ENCODE results near the gene GCLC. TPM values are rescaled to one million over a fixed set of nuclear protein-coding genes. Genes with fewer than 3 reads are reported as not detected.

The GCLC gene
- total and polyA plus RNA-seq, 5 donors from 2014 or later = 8.0 to 19.9 (median 9.6) TPM

GRCh38 chr6:53530346-53530745 is 14.6 kb downstream of the GCLC start:
- H3K36me3 Mint-ChIP-seq = no peaks in the 10 kb centered on the region
- peaks cover 26 to 51% (median 45%) of the 10 kb centered on the region in 4 donors for H3K4me1 Mint-ChIP-seq
- no peak overlapping the region for H3K4me3 Mint-ChIP-seq
- Histone ChIP-seq H3K4me1 (ENCODE audit: control insufficient read depth, insufficient read depth, low read length, poor library complexity, severe bottlenecking) (peaks cover 4% of the 10 kb centered on the region), H3K9me3 (ENCODE audit: control insufficient read depth in 2 of 2, low read length in 2 of 2) (no peaks in the 10 kb centered on the region), H3K4me3 (ENCODE audit: low read depth, low read length) (no peak overlapping the region), H3K36me3 (ENCODE audit: control insufficient read depth, insufficient read depth, low read length) (no peaks in the 10 kb centered on the region), H3K27me3 (ENCODE audit: control insufficient read depth, insufficient read depth, low read length) (no peaks in the 10 kb centered on the region), H3K27ac (ENCODE audit: insufficient read depth, low read length, poor library complexity, severe bottlenecking) (no peak overlapping the region)
- no peak for ATAC-seq (ENCODE audit: low read depth in 2 of 2)
- DNase-seq = no peak
- H3K27ac Mint-ChIP-seq = peak overlapping the region in 1 of 3 donors; percentile 26
- H3K9me3 Mint-ChIP-seq = no peaks in the 10 kb centered on the region
- H3K27me3 Mint-ChIP-seq = no peaks in the 10 kb centered on the region

- Mint-ChIP-seq H3K36me3 (no peaks in the 10 kb centered on the region), H3K27ac (no peak overlapping the region), H3K27me3 (no peaks in the 10 kb centered on the region), H3K4me1 (peaks cover 33 to 55% (median 51%) of the 10 kb centered on the region in 4 donors), H3K9me3 (no peaks in the 10 kb centered on the region), H3K4me3 (no peak overlapping the region)
- Histone ChIP-seq H3K4me1 (ENCODE audit: control insufficient read depth, insufficient read depth, low read length, poor library complexity, severe bottlenecking) (peaks cover 4% of the 10 kb centered on the region), H3K36me3 (ENCODE audit: control insufficient read depth, insufficient read depth, low read length) (no peaks in the 10 kb centered on the region), H3K9me3 (ENCODE audit: control insufficient read depth in 2 of 2, low read length in 2 of 2) (no peaks in the 10 kb centered on the region), H3K4me3 (ENCODE audit: low read depth, low read length) (no peak overlapping the region), H3K27ac (ENCODE audit: insufficient read depth, low read length, poor library complexity, severe bottlenecking) (no peak overlapping the region), H3K27me3 (ENCODE audit: control insufficient read depth, insufficient read depth, low read length) (no peaks in the 10 kb centered on the region)
- no peak for ATAC-seq (ENCODE audit: low read depth in 2 of 2)
- DNase-seq = no peak
Observed at GRCh38 chr6:53529324-53530036, 15.4 kb downstream of the GCLC start.

GRCh38 chr6:53528107-53528506 is 16.8 kb downstream of the GCLC start:
- ATAC-seq (ENCODE audit: low read depth in 2 of 2) = no peak
- DNase-seq = no peak
- no peak overlapping the region for H3K4me3 Mint-ChIP-seq
- Histone ChIP-seq H3K9me3 (ENCODE audit: control insufficient read depth in 2 of 2, low read length in 2 of 2) (no peaks in the 10 kb centered on the region), H3K4me3 (ENCODE audit: low read depth, low read length) (no peak overlapping the region), H3K27ac (ENCODE audit: insufficient read depth, low read length, poor library complexity, severe bottlenecking) (no peak overlapping the region), H3K36me3 (ENCODE audit: control insufficient read depth, insufficient read depth, low read length) (no peaks in the 10 kb centered on the region), H3K4me1 (ENCODE audit: control insufficient read depth, insufficient read depth, low read length, poor library complexity, severe bottlenecking) (peaks cover 4% of the 10 kb centered on the region), H3K27me3 (ENCODE audit: control insufficient read depth, insufficient read depth, low read length) (no peaks in the 10 kb centered on the region)
- no peak overlapping the region for H3K27ac Mint-ChIP-seq
- H3K9me3 Mint-ChIP-seq = no peaks in the 10 kb centered on the region
- H3K4me1 Mint-ChIP-seq = peaks cover 33 to 54% (median 50%) of the 10 kb centered on the region in 4 donors
- H3K27me3 Mint-ChIP-seq = no peaks in the 10 kb centered on the region
- H3K36me3 Mint-ChIP-seq = no peaks in the 10 kb centered on the region

- Histone ChIP-seq H3K4me1 (ENCODE audit: control insufficient read depth, insufficient read depth, low read length, poor library complexity, severe bottlenecking) (peaks cover under 1% of the 10 kb centered on the region), H3K27me3 (ENCODE audit: control insufficient read depth, insufficient read depth, low read length) (no peaks in the 10 kb centered on the region), H3K9me3 (ENCODE audit: control insufficient read depth in 2 of 2, low read length in 2 of 2) (no peaks in the 10 kb centered on the region), H3K27ac (ENCODE audit: insufficient read depth, low read length, poor library complexity, severe bottlenecking) (no peak overlapping the region), H3K36me3 (ENCODE audit: control insufficient read depth, insufficient read depth, low read length) (no peaks in the 10 kb centered on the region), H3K4me3 (ENCODE audit: low read depth, low read length) (no peak overlapping the region)
- H3K4me1 Mint-ChIP-seq = peaks cover 31 to 52% (median 44%) of the 10 kb centered on the region in 4 donors
- no peak for DNase-seq
- no peaks in the 10 kb centered on the region for H3K9me3 Mint-ChIP-seq
- no peaks in the 10 kb centered on the region for H3K27me3 Mint-ChIP-seq
- no peak overlapping the region for H3K27ac Mint-ChIP-seq
- ATAC-seq (ENCODE audit: low read depth in 2 of 2) = no peak
- H3K36me3 Mint-ChIP-seq = no peaks in the 10 kb centered on the region
- no peak overlapping the region for H3K4me3 Mint-ChIP-seq
Observed at GRCh38 chr6:53527249-53527765, 17.6 kb downstream of the GCLC start.

- Histone ChIP-seq H3K36me3 (ENCODE audit: control insufficient read depth, insufficient read depth, low read length) (no peaks in the 10 kb centered on the region), H3K4me3 (ENCODE audit: low read depth, low read length) (no peak overlapping the region), H3K4me1 (ENCODE audit: control insufficient read depth, insufficient read depth, low read length, poor library complexity, severe bottlenecking) (no peaks in the 10 kb centered on the region), H3K9me3 (ENCODE audit: control insufficient read depth in 2 of 2, low read length in 2 of 2) (no peaks in the 10 kb centered on the region), H3K27ac (ENCODE audit: insufficient read depth, low read length, poor library complexity, severe bottlenecking) (no peak overlapping the region), H3K27me3 (ENCODE audit: control insufficient read depth, insufficient read depth, low read length) (no peaks in the 10 kb centered on the region)
- Mint-ChIP-seq H3K9me3 (no peaks in the 10 kb centered on the region), H3K27me3 (no peaks in the 10 kb centered on the region), H3K27ac (no peak overlapping the region), H3K4me1 (peaks cover 19 to 40% (median 31%) of the 10 kb centered on the region in 4 donors), H3K36me3 (no peaks in the 10 kb centered on the region), H3K4me3 (no peak overlapping the region)
- ATAC-seq (ENCODE audit: low read depth in 2 of 2) (no peak), DNase-seq (no peak)
Observed at GRCh38 chr6:53526000-53526399, 18.9 kb downstream of the GCLC start.

- Histone ChIP-seq H3K4me1 (ENCODE audit: control insufficient read depth, insufficient read depth, low read length, poor library complexity, severe bottlenecking) (no peaks in the 10 kb centered on the region), H3K9me3 (ENCODE audit: control insufficient read depth in 2 of 2, low read length in 2 of 2) (no peaks in the 10 kb centered on the region), H3K4me3 (ENCODE audit: low read depth, low read length) (no peak overlapping the region), H3K27ac (ENCODE audit: insufficient read depth, low read length, poor library complexity, severe bottlenecking) (no peak overlapping the region), H3K27me3 (ENCODE audit: control insufficient read depth, insufficient read depth, low read length) (no peaks in the 10 kb centered on the region), H3K36me3 (ENCODE audit: control insufficient read depth, insufficient read depth, low read length) (peaks cover 10% of the 10 kb centered on the region)
- H3K4me1 Mint-ChIP-seq = peaks cover 16 to 27% (median 25%) of the 10 kb centered on the region in 4 donors
- no peaks in the 10 kb centered on the region for H3K27me3 Mint-ChIP-seq
- H3K9me3 Mint-ChIP-seq = no peaks in the 10 kb centered on the region
- no peak overlapping the region for H3K27ac Mint-ChIP-seq
- DNase-seq = no peak
- peaks cover 7% of the 10 kb centered on the region for H3K36me3 Mint-ChIP-seq
- no peak overlapping the region for H3K4me3 Mint-ChIP-seq
- ATAC-seq (ENCODE audit: low read depth in 2 of 2) = no peak
Observed at GRCh38 chr6:53524455-53524815, 20.5 kb downstream of the GCLC start.

GRCh38 chr6:53523511-53524454 is 21.1 kb downstream of the GCLC start:
- H3K9me3 ChIP-seq (ENCODE audit: control insufficient read depth in 2 of 2, low read length in 2 of 2) = no peaks in the 10 kb centered on the region
- peaks cover 16 to 27% (median 26%) of the 10 kb centered on the region in 4 donors for H3K4me1 Mint-ChIP-seq
- DNase-seq = no peak
- H3K4me3 Mint-ChIP-seq = peak overlapping the region in 1 of 4 donors; percentile 27
- no peak overlapping the region for H3K27ac ChIP-seq (ENCODE audit: insufficient read depth, low read length, poor library complexity, severe bottlenecking)
- no peak overlapping the region for H3K4me3 ChIP-seq (ENCODE audit: low read depth, low read length)
- H3K27me3 Mint-ChIP-seq = no peaks in the 10 kb centered on the region
- no peaks in the 10 kb centered on the region for H3K4me1 ChIP-seq (ENCODE audit: control insufficient read depth, insufficient read depth, low read length, poor library complexity, severe bottlenecking)
- H3K9me3 Mint-ChIP-seq = no peaks in the 10 kb centered on the region
- no peak for ATAC-seq (ENCODE audit: low read depth in 2 of 2)
- H3K27ac Mint-ChIP-seq = no peak overlapping the region
- peaks cover 10% of the 10 kb centered on the region for H3K36me3 Mint-ChIP-seq
- H3K36me3 ChIP-seq (ENCODE audit: control insufficient read depth, insufficient read depth, low read length) = peaks cover 11% of the 10 kb centered on the region
- no peaks in the 10 kb centered on the region for H3K27me3 ChIP-seq (ENCODE audit: control insufficient read depth, insufficient read depth, low read length)
